Activated T-helper 9 cell treated with anti-CD3 and anti-CD28 coated beads, Interleukin-2, amount 50 U/mL, for 16 hours (primary cell): ENCODE measurements around the gene MECR.
A peak's percentile ranks its signal among the peaks of the same experiment; 100 is the strongest.

Experiments used
- DNase-seq: peaks from one replicate; pipeline ENCODE4 v3.0.0-alpha.2; 2020; ENCODE audit warnings: low read depth

Gene MECR, protein sequence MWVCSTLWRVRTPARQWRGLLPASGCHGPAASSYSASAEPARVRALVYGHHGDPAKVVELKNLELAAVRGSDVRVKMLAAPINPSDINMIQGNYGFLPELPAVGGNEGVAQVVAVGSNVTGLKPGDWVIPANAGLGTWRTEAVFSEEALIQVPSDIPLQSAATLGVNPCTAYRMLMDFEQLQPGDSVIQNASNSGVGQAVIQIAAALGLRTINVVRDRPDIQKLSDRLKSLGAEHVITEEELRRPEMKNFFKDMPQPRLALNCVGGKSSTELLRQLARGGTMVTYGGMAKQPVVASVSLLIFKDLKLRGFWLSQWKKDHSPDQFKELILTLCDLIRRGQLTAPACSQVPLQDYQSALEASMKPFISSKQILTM

DNA sequence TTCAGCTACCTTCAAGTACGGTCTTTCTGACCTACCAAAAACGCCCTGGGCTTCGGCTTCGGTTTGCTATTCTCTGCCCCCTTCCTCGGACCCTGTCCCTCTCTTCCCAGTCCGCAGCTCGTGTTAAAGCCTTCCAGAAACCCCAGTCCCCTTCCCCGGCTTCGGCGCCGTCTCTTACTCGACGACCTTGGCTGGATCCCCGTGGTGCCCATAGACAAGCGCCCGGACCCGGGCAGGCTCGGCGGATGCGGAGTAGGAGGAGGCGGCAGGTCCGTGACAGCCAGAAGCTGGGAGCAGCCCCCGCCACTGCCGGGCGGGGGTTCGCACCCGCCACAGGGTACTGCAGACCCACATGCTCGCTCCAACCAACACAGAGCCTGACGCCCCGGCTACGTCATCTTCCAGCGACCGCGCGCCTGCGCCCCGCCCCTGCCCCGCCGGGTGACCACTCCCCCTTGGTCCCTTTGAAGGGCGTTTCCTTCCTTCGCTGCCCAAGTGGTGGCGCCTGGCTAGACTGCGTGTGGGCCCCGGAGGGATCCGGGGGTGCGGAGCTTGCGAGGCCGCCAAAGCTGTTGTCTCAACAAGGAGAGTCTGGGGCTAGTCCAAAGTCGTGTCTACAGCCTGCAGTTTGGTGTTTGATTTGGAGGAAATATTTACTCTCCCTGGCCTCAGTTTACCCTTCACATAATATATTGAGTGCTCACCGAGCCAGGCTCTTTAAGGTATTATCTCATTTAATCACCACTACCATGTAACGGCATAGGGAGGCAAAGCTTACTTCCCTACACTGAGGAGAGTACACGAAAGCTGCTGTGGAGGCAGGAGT is at the start of gene MECR:
Gene MECR (minus strand): TSS at position 382 of the 826 bp plus-strand sequence. CDS start 28 bp downstream, at position 354.
- peak; percentile 93 for DNase-seq

DNA sequence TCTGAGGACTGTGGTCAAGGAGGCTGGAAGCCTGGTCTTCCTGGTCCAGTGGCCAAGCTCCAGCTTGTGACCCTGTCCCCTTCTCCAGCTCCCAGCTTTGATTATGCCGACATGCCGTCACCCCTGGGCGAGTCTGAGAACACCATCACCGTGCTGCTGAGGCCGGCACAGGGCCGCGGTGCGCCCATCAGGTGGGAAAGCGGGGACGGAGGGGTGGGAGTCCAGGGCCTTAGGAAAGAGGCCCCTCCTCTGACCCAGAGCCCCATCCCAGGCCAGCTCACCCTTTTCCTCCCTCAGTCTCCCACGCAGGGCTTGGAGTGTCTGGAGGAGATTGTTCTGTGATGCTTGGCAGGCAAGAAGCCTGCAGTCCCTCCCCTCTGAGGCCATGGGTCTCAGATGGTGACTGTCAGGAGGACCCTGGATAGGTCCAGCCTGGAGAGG is 49.2 kb upstream of the MECR start:
- DNase-seq, result no peak

DNA sequence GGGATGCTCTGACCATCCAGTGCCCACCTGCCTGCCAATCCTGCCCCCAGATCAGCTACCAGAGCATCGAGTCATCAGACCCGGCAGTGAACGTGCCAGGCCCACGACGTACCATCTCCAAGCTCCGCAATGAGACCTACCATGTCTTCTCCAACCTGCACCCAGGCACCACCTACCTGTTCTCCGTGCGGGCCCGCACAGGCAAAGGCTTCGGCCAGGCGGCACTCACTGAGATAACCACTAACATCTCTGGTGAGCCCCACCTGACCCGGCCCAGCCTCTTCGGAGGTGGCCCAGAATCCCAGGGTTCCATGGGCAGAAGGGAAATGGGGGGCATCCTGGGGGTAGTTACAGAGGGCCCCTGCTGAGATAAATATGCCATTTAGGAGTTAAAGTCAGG is 48.7 kb upstream of the MECR start:
- DNase-seq, result no peak

DNA sequence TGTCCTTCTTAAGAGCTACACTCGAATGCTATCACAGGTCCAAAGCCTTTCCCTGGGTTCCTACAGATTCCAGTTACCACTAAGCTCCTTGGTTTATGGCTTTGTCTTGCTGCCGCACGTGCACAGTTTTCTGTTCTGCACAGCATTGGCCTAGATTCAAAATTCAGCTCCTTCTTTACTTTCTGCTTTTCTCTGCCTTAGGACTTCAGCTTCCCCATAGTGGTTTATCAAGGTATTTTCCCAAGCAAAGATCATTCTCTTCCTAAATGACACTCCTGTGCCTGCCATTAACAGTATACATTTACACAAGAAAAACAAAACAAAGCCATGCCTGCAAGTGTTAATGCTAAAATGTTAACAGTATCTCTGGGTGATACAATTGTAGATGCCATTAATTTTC is 47.4 kb upstream of the MECR start:
- no peak for DNase-seq

DNA sequence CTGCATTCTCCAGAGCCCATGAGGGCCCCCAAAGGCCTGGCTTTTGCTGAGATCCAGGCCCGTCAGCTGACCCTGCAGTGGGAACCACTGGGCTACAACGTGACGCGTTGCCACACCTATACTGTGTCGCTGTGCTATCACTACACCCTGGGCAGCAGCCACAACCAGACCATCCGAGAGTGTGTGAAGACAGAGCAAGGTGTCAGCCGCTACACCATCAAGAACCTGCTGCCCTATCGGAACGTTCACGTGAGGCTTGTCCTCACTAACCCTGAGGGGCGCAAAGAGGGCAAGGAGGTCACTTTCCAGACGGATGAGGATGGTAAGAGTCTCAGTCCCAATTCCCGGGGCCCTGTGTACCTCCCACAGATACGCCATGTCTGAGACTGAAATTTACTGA is 44.7 kb upstream of the MECR start:
- DNase-seq, result no peak

DNA sequence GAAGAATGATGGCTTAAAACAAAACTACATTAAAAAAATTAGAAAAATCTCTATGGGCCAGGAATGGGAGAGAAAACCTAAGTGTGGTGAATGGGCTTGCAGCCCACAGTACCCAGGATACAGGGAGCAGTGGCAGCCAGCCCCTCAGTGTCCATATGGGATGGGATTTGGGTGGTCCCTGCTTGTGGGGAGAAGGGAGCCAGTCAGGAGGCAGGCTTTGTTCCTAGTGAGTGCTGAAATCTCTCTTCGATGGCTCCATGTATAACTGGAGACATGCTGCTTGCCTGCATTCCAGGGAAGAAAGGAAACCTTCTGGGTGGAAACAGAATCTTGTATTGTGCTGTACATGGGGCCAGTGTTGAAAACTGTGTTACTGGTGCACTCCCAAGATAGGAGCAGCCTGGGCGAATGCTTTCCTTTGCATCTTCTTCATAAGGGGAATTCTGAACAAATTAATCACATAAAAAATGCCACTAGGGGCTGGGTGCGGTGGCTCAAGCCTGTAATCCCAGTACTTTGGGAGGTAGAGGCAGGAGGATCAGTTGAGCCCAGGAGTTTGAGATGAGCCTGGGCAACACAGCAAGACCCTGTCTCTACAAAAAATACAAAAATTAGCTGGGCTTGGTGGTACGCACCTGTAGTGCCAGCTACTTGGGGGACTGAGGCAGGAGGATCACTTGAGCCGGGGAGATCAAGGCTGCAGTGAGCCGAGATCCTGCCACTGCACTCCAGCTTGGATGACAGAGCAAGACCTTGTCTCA is 41.6 kb upstream of the MECR start:
- no peak for DNase-seq

DNA sequence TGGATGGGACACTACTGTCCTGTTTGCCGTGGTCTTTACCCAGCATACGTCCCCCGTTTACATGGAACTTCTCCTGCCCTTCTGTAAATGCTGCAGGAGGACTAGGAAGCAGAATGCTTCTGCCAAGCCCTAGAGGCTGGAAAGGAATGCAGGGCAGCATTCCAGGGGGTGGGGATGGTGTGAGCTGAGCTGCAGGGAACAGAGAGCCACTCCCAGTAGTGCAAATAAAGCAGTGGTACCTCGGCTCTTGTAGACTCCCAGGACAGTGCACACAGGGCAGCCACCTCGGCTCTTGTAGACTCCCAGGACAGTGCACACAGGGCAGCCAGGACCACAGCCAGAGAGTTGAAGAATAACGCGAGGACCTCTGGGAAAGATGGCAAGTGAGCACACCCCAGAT is 41.0 kb upstream of the MECR start:
- DNase-seq, result no peak

DNA sequence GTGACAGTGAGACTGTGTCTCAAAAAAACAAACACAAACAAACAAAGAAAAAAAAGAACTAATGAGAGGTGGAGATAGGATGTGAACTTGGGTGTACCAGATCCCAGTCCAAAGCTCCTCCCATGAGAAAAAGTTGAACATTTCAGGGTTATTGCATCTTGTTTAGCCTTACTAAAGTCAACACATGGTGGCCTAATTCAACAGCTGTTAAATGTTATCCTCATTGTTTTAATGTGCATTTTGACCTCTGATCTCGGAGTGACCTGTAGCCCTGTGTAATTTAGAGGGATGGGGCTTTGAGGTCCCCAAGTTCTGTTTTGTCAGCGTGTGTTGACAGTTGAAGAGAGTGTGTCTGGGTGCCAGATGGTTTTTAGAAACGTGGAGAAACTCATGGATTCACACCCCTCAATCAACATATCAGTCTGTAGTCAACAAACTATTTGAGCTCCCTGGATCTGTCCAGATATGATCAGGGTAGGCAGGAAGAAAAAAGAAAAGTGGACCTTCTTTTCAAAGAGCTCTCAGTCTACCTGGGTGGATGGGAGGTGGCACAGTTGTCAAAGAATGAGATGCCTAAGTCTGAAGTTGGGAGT is 40.3 kb upstream of the MECR start:
- no peak for DNase-seq

DNA sequence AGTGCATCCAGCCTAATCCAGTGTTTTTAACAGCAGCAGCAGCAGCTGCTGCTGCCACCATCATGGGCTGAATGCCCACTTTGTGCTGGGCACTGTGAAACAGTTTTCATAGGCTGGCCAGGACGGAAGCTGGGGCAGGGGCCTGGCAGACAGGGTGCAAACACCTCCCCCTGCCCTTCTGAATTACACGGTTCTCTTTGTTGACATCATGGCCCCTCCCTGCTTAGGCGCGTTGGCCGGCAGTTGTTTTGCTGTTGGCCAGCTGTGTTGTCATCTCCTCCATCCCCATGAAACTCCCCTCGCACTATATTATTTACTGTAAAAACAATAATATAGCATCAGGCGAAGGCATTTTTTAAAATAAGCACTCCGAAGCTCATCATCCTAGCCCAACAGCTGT is 38.6 kb upstream of the MECR start:
- DNase-seq, result no peak

DNA sequence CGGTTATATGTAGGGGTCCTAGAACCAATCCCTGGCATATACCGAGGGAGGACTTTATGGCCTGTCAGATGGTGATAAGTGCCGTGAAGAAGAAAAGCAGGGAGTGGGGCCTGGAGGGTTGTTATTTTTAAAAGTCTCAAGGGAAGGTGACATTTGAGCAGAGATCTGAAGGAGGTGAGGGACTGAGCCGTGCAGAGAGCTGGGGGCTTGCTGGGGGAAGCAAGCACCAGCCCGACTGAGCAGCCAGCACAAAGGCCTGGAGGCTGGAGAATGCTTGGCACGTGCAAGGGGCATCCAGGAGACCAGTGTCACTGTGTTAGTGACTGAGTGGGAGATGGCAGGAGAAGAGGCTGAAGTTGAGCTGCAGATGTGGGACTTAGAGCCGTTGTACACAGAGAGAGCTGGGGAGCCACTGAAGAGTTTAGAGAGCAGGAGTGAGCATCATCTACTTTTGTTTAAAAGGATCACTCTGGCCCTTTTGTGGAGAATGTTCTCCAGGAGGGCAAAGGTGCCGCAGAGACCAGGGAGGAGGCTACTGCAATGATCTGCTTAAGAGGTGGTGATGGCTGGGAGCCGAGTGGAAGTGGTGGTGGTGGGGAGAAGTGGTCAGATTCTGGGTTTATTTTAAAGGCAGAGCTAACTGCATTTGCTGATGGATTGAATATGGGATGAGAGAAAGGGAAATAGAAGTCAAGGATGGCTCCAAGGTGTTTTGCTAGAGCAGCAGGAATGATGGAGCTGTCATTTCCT is 36.8 kb upstream of the MECR start:
- no peak for DNase-seq

DNA sequence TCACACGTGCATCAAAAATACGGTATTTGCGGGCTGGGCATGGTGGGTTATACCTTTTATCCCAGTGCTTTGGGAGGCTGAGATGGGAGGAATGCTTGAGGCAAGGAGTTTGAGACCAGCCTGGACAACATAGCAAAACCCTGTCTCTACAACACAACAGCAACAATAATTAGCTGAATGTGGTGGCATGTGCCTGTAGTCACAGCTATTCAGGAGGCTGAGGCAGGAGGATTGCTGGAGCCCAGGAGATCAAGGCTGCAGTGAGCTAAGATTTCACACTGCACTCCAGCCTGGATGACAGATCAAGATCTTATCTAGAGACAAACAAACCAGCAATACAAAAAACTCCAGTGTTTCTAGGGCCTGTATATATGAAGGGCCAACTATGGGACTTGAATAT is 36.2 kb upstream of the MECR start:
- no peak for DNase-seq

DNA sequence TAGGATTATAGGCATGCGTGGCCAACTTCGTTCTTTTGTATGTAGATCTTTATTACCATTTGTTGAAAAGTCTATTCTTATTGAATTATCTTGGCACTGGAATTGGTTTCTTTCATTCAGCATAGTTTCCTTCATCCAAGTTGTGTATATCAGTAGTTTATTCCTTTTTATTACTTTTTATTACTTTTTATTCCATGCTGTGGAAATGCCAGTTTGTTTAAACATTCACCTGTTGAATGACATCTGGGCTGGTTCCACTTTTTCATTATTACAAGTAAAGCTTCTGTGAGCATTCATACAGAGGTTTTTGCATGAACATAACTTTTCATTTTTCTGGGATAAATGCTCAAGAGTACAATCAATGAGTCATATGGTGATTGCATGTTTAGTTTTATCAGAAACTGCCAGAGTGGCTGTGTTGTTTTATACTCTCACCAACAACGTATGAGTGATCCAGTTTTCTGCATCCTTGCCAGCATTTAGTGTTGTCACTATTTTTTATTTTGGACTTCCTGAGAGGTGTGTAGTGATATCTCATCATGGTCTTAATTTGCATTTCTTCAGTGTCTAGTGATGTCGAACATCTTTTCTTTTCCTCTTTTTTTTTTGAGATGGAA is 34.1 kb upstream of the MECR start:
- DNase-seq, result no peak

DNA sequence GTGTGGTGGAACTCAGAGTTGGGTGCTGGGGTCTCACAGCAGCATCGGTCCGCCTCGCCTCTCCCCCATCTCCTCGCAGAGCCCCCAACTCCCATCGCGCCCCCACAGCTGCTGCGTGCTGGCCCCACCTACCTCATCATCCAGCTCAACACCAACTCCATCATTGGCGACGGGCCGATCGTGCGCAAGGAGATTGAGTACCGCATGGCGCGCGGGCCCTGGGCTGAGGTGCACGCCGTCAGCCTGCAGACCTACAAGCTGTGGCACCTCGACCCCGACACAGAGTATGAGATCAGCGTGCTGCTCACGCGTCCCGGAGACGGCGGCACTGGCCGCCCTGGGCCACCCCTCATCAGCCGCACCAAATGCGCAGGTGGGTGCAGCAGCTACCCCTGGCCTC is 29.8 kb upstream of the MECR start:
- no peak for DNase-seq

DNA sequence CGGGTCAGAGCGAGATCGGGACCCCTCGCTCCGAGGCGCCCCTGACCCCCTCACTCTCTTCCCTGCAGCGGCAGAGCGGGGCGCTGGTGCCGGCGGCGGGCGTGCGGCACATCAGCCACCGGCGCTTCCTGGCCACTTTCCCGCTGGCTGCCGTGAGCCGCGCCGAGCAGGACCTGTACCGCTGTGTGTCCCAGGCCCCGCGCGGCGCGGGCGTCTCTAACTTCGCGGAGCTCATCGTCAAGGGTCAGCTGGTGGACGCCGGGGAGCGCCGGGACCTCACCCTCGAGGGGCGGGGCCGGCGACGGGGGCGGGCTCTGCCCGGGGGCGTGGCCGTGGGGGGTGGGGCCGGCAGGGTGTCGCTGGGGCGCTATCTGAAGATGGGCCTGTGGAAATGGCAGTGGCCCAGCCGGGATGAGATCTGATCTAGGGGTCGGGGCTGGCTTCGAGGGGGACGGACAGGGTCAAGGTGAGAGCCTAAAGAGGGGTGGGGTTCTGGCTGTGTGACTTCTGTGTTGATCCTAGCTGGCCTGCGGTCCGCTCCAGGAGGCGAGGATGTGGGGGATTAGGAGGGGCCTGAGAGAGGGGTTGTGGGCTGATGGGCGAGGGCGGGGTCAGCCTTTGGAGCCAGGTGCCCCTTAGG is 29.2 kb upstream of the MECR start:
- DNase-seq, result no peak

DNA sequence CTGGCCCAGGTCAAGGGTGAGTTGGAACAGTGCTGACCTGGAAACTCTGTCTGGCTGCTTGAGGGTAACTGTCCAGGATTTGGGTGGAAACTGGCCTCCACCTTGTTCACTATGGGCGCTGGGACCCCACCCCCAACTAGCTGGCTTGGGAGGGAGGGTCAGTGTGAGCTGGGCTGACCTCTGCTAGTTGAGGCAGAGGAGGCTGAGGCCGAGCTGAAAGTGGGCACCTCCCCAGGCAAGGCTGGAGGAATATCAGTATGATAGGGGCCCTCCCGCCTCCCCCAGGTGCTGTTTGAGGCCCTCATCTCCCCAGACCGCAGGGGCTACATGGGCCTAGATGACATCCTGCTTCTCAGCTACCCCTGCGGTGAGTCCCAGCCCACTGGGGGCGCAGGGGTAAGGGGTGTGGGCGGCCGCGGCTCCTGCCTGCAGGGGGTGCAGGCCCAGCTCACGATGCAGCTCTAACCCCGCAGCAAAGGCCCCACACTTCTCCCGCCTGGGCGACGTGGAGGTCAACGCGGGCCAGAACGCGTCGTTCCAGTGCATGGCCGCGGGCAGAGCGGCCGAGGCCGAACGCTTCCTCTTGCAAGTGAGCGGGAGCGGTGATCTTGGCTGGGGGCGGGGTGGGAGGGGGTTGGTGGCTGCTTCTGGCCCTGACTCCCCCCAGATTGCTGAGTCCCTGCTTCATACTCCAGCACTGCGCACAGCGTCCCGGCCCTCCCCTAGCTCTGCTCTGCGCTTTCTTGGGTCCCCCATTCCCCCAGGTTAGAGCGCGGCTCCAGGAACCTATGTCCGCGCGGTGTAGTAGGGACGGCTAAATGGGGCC is 28.5 kb upstream of the MECR start:
- no peak for DNase-seq

DNA sequence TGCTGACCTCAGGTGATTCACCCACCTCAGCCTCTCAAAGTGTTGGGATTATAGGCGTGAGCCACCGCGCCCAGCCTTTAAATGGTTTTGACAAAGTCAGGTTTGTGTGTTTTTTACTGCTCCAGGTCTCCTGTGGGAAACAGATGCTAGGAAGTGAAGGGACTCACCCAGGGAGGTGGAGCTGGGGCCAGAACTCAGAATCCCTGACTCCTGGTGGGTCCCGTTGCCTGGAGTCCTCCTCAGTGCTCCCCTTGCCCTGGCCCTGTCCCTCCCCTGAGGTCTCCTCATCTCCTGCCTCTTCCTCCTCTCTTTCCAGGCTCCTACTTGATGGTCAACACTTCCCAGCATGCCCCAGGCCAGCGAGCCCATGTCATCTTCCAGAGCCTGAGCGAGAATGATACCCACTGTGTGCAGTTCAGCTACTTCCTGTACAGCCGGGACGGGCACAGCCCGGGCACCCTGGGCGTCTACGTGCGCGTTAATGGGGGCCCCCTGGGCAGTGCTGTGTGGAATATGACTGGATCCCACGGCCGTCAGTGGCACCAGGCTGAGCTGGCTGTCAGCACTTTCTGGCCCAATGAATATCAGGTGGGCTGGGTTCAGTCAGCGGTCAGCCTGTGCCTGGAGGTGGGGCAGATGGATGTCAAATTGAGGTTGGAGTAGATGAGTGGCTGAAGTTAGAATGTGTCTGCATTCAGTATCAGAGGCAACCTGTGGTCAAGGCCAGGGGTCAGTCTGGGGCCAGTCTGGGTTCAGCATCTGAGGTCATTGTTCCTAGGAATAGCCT is 27.6 kb upstream of the MECR start:
- no peak for DNase-seq

DNA sequence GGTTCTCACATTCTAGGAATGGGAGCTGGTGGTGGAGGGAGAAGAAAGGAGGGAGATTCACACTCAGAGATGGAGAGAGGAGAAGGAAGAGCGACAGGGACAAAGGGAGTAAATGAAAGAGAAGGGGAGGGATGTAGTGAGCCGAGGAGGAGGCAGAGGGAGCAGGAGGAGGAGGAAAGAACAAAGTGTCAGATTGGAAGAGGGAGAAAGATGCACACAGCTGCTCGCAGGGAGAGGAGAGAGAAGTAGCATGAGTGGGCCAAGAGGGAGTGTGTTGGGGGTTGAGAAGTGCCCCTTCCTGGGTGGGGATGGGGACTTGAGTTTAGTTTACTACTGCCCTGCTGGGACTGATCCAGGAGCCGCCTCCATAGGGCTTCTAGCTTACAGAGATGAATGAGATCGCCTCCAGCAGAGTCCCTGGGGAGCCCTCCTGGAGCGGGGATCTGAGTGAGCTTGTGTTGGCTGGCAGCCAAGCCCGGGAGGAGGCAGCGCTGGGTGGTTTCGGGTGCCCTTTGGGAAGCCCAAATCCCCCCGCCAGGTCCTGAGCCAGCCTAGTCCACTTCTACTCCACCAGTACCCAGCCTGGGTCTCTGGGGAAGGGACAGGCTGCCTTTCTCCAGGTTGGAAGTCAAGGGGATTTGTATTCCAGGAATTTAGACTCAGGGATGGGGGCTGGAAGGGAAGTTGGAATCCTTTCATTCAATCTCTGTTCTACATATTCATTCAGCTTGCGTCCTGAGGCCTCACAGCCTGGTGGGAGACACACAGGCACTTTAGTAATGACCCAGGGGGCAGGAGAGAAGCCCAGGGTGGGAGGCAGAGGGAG is 26.5 kb upstream of the MECR start:
- DNase-seq, result no peak

DNA sequence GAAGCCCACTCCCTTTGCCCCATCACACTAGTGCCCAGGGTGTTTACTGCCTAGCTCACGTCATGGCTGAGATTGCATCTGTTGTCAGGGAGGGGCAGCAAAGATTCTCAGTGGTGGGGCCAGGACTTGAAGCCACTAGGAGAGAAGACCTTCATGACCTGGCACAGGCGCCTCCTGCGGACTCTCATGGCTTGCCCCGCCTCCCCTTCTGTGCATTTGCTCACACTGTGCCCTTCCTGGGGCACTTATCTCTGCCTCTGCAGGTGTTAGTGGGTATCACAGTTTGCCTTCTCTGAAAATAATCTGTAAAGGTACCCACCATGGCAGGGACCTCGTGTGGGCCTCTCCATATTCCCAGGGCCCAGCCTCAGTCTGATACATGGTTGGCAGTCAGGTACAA is 25.7 kb upstream of the MECR start:
- DNase-seq, result no peak
